T47D (cell line): ENCODE data around the gene HDGFL2.
"Not testable (repeated sequence)": the region's sequence is repeated elsewhere in the genome, so short reads cannot be mapped to it uniquely, and the experiment has no call there.

ENCODE experiments used
- DNase-seq, 2 experiments: peaks; one replicate each; pipeline versions ENCODE4 v3.0.0 to v3.0.0-alpha.2; 2011 to 2012; ENCODE audit warnings: low read depth in 1 of 2, low spot score in 1 of 2
- JUND ChIP-seq: IDR thresholded peaks from 2 replicates; pipeline ENCODE4 v1.6.1; 2012; ENCODE audit warnings: low read depth
- in situ Hi-C: cut with HindIII; loops from 2 replicates; pipeline ENCODE4 v1.10.0; 2016; ENCODE audit warnings: low sequenced_read_pairs, low pct_unique_long_range_greater_than_20kb

HDGFL2 gene

DNA sequence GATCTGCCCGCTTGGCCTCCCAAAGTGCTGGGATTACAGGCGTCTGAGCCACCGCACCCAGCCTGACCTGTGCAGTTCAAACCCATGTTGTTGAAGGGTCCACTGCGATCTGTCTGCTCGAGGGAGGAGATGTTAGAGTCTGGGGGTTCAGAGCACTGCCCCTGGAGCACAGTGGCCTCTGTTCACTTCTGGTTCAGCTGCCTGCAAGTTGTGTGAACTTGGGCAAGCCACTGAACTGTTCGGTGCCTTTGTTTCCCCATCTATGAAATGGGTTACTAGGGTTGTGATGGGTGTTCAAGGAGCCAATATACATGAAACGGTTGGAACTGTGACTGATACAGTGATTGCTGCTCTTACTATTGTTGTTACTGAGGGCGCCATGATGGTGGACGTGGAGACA lies 61.2 kb downstream of the HDGFL2 start:
- no peak for TF ChIP-seq JUND
- no peak for DNase-seq
- in situ Hi-C loops: no loop called here

DNA sequence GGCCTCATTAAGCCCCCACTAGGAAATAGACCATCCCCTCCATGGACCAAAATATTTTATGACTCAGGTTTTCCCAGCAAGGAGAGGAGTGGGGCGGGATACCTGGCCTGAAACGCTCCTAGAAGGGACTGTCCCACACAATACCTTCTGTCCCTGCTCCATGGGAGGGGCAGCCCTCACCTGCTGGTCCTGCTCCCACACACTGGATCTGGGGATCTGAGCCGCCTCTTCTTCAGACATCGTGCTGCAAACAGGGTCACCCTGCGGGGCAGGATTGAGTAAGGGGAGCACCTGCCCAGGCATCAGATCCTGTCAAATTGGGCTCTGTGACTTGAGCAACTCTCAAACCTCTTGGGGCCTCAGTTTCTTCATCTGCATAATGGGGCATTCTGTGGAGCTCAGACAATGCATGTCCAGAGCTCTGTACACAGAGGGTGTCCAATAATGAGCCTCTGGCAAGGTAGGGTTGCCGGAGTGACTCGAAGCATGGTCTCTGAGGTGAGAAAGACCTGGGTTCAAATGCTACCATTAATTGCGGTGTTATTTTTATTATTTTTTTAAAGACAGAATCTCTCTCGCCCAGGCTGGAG lies 61.8 kb downstream of the HDGFL2 start:
- in situ Hi-C loops: no loop called here
- no peak for TF ChIP-seq JUND
- no peak for DNase-seq

DNA sequence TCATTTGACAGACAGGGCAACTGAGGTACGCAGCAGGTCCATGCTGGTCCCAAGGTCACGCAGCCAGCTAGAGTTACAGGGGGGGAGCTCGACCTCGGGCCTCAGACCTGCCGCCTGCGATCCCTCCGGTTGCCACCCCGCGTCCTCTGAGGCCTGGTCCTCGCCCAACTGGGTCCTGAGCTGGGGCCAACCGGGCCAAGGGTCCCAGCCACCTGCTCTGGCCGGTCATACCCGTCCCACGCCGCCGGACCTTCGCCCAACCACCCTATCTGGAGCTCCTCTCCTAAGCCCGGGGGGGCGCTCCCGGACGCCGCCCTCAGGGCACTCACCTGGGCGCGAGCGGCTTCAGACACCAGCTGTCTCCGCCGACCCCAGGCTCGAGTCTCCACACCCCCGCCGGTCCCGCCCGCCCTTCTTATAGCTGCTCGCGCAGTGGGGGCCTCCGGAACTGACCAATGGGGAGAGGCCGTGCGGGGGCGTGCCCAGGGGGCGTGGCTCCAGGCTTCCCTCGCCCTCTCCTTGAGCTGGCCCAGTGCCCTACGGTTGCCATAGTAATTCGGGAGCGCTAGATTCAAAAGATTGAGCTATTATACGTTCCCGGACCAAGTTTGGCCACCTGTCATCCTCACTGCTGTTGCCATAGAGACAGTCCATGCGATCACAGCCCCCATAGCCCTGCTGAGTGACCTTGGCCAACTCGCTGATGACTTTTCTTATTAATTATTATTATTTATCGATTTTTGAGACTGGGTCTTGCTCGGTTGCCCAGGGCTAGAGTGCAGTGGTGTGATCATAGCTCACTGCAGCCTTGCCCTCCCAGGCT lies 63.0 kb downstream of the HDGFL2 start, which contains the start of gene PLIN5:
Gene PLIN5, minus strand, starts transcription at position 389 of the 823 bp plus-strand sequence. CDS start 1,150 bp downstream, outside the sequence.
- no peak for TF ChIP-seq JUND
- in situ Hi-C loops: no loop called here
- peak; percentile 86 to 90 for DNase-seq

DNA sequence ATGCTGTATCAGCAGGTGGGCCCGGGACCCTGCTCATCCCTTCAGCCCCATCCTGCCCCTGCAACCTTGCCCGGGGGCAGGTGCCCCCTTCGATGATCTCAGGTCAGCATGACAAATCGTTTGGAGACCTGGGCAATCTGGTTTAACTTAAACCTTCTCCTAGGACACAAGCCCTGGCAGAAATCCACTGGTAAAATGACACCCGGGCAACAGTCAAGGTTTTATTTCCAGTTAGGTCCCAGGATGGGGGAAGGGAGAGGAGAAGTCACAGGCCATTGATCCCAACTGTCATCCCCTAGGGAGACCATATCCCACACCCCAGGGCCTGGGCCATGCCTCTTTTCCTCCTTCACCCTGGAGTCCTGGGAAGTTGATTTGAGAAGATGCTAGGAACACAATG lies 64.7 kb downstream of the HDGFL2 start:
- in situ Hi-C loops: no loop called here
- DNase-seq: peak in 1 of 2 experiments; percentile 67

DNA sequence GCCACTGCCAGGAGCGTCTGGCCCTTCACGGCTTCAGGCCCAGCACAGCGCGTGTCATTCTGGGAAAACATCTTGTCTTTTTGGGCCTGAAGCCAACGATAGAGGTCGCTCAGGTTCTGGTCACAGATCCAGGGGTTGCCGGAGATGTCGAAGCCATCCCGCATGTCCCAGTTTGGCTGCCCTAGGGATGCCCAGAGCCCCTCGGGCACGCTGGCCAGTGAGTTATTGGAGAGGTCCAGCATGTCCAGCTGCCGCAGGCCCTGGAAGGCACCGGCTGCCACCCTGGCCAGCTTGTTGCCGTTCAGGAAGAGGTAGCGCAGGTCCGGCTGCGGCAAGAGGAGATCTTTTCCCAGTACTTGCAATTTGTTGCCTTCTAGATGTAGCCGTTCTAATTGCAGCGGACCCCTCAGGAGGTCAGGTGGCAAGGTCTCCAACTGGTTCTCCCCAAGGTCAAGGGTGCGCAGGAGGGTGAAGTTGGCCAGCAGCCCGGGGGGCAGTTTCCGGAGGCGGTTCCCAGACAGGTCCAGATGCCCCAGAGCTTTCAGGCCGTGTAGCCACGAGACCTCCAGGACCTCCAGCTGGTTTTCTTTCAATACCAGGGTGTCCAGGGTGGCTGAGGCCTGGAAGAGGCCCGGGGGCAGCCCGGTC lies 66.0 kb downstream of the HDGFL2 start:
- DNase-seq: no peak
- in situ Hi-C loops: no loop called here
- no peak for TF ChIP-seq JUND

More for the DNA sequence above, 64.7 kb downstream of the HDGFL2 start:
- TF ChIP-seq JUND: no peak

DNA sequence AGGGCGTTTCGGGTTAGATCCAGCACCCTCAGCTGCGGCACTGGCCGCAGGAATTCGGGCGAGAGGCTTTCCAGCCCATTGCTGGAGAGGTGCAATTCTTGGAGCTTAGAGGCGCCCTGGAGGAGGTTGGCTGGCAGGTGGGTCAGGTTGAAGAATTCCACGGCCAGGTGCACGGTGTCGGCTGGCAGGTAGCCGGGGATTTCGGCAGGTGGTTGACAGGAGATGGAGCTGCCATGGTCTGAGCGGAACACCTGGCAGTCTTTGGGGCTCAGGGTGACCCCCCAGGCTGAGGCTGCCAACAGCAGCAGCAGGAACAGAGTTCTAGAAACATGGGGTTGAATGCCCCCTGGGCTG lies 66.5 kb downstream of the HDGFL2 start:
- TF ChIP-seq JUND: no peak
- DNase-seq: peak in 1 of 2 experiments; percentile 49
- in situ Hi-C loops: no loop called here

DNA sequence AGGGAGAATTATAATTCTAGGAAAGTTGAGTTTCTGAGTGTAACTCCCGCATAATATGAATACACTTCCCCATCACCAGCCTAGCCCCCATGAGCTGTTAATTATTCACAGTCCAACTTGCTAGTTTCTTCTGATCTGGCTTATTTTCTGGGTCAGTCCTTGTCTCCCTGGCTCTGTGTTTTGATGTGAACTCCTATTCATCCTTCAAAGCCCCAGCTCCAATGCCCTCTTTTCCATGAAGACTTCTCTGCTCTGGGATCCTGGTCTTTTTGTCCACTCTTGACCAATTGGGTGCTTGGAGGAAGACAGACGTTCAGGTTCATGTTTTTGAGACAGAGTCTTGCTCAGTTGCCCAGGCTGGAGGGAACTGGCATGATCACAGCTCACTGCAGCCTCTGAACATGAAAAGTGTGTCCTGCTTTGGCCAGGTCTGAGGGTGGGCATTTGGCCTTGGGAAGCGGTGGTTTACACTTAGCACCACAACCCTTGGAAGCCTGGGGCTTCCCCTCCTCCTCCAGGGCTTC lies 67.1 kb downstream of the HDGFL2 start:
- in situ Hi-C loops: no loop called here
- no peak for DNase-seq
- TF ChIP-seq JUND: no peak

DNA sequence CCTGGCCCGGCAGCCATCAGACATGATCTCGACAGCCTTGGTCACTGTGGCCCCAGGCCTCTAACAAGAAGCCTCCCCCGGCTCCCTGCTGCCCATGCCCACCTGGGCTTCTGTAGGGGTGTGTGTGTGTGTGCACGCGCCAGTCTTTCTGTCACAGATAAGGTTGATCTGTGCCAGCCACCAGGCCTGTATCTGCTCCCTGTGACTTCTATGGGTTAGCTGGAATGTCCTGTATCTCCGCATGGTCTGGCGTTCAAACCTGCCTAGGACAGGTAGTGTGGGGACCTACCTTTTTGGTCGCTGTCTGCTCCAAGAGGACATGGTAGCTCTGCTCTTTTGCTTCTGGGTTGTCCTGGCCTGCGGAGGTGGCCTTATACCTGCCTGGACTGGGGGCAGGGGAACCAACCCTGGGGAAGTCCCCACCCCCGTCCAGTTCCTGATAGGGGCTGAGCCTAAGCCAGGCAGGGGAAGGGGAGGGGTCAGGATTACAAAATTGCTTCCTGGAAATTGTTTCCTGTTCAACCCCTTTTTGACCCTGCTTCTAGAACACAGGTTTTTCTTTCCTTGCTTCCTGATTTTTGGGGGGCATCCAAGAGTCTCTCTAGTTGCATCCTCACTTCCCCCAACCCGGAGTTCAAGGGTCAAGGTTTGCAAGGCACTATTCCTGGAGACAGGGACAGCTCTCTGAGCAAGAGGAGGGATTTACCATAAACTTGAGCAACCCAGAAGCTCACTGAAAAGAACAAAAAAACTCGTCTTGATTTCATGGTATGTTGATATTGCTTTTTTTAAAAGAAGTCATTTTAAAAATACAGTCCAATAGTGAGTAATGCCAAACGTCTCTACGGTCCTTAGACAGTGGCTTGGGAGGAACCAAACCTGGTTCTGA lies 67.8 kb downstream of the HDGFL2 start, which contains the start of gene LRG1:
Gene LRG1, minus strand, starts transcription at position 344 of the 889 bp plus-strand sequence. Its CDS starts 23 bp downstream, at position 321.
- no peak for TF ChIP-seq JUND
- DNase-seq: no peak

DNA sequence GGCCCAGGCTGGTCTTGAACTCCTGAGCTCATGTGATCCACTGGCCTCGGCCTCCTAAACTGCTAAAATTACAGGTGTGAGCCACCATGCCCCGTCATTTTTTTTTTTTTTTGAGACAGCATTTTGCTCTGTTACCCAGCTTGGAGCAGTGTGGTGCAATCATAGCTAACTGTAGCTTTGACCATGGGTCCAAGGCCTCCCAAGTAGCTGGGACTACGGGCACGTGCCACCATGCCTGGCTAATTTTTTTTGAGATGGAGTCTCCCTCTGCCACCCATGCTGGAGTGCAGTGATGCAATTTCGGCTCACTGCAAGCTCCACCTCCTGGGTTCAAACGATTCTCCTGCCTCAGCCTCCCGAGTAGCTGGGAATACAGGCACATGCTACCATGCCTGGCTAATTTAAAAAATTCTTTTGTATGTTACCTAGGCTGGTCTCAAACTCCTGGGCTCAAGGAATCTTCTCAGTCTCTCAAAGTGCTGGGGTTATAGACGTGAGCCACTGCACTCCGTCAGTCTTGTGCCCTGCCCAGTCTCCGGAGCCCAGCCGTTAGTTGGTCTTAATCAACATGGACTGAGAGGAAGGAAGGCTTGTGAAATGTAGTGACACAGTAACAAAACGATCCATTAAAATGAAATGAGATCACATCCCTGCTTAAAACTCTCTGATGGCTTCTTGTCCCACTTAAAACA lies 69.2 kb downstream of the HDGFL2 start:
- in situ Hi-C loops: no loop called here
- no peak for TF ChIP-seq JUND

More for the DNA sequence above, 67.8 kb downstream of the HDGFL2 start, which contains the start of gene LRG1:
- in situ Hi-C loops: no loop called here

DNA sequence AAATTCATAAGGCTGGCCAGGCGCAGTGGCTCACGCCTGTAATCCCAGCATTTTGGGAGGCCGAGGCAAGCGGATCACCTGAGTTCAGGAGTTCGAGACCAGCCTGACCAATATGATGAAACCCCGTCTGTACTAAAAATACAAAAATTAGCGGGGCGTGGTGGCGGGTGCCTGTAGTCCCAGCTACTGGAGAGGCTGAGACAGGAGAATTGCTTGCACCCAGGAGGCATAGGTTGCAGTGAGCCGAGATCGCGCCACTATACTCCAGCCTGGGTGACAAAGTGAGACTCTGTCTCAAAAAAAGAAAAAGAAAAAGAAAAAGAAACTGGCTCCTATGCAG lies 69.7 kb downstream of the HDGFL2 start:
- DNase-seq, in situ Hi-C loops: not testable (repeated sequence)

More for the DNA sequence above, 69.2 kb downstream of the HDGFL2 start:
- no peak for DNase-seq
